Hepatocyte (in vitro differentiated cells): ENCODE data around the gene TNFSF12. TPM values are rescaled to one million over a fixed set of nuclear protein-coding genes. Genes with fewer than 3 reads are reported as not detected.

Source experiments
- DNase-seq: peaks from one replicate; pipeline ENCODE4 v3.0.0-alpha.2; 2016; ENCODE audit warnings: low spot score
- H2AFZ ChIP-seq: fragments of 200-600 bp; sonication (generic); 2 replicates; pipeline ENCODE4 v1.6.0; 2016; ENCODE audit warnings: antibody characterized with exemption, mild to moderate bottlenecking
- H3K27ac ChIP-seq: fragments of 200-600 bp; sonication (generic); 2 replicates; pipeline ENCODE4 v1.5.1; 2016; ENCODE audit warnings: mild to moderate bottlenecking
- H3K27me3 ChIP-seq: fragments of 200-600 bp; sonication (generic); 2 replicates; pipeline ENCODE4 v1.6.1; 2016
- H3K36me3 ChIP-seq: fragments of 200-600 bp; sonication (generic); replicated peaks from 2 replicates; pipeline ENCODE4 v1.5.1; 2016; ENCODE audit warnings: low read depth; ENCODE audit not compliant: insufficient read depth
- H3K4me1 ChIP-seq: fragments of 200-600 bp; sonication (generic); 2 replicates; pipeline ENCODE4 v1.5.1; 2016; ENCODE audit warnings: mild to moderate bottlenecking, moderate library complexity; ENCODE audit not compliant: insufficient read depth
- H3K4me2 ChIP-seq: fragments of 200-600 bp; sonication (generic); 2 replicates; pipeline ENCODE4 v1.6.0; 2016
- H3K4me3 ChIP-seq: fragments of 200-600 bp; sonication (generic); 2 replicates; pipeline ENCODE4 v1.5.1; 2016; ENCODE audit warnings: mild to moderate bottlenecking
- H3K79me2 ChIP-seq: fragments of 200-600 bp; sonication (generic); 2 replicates; pipeline ENCODE4 v1.6.0; 2017; ENCODE audit warnings: mild to moderate bottlenecking
- H3K9me2 ChIP-seq: fragments of 200-600 bp; sonication (generic); replicated peaks from 2 replicates; pipeline ENCODE4 v1.6.0; 2017; ENCODE audit warnings: mild to moderate bottlenecking; ENCODE audit not compliant: insufficient read depth
- H3K9me3 ChIP-seq: fragments of 200-600 bp; sonication (generic); 2 replicates; pipeline ENCODE4 v1.5.1; 2016; ENCODE audit warnings: low read depth, mild to moderate bottlenecking
- H4K20me1 ChIP-seq: fragments of 200-600 bp; sonication (generic); 2 replicates; pipeline ENCODE4 v1.6.0; 2016; ENCODE audit warnings: mild to moderate bottlenecking; ENCODE audit not compliant: insufficient read depth, poor library complexity, severe bottlenecking
- EZH2 ChIP-seq: fragments of 200-600 bp; sonication (generic); IDR thresholded peaks from 2 replicates; pipeline ENCODE4 v1.6.1; 2016; ENCODE audit warnings: antibody characterized with exemption, mild to moderate bottlenecking, borderline replicate concordance
- EZH2phosphoT487 ChIP-seq: fragments of 200-600 bp; sonication (generic); IDR thresholded peaks from one replicate; pipeline ENCODE4 v1.6.1; 2018; ENCODE audit warnings: antibody characterized with exemption, mild to moderate bottlenecking, low read depth, moderate library complexity; ENCODE audit not compliant: unreplicated experiment, severe bottlenecking
- WGBS: methylation state at CpG from one replicate; pipeline ENCODE4 v1.1.6; 2016; ENCODE audit warnings: low lambda C conversion rate; ENCODE audit errors: missing lambda C conversion rate; 5-methylcytosine and 5-hydroxymethylcytosine counted together
- polyA plus RNA-seq: library from polyadenylated mRNA; unstranded; fragments of >200 nt; fragmentation: Nextera tagmentation; extraction: Ambion mirVana; gene quantifications from 2 replicates; pipeline ENCODE4 v1.2.1, GENCODE V29; 2016
- total RNA-seq: library from RNA; depleted of rRNA; stranded (reverse); fragments of >200 nt; gene quantifications from 2 replicates; pipeline ENCODE4 v1.2.3, GENCODE V29; 2014
- TF ChIP-seq, protein P1 (sequence below): fragments of 200-600 bp; sonication (generic); IDR thresholded peaks from 2 replicates; pipeline ENCODE4 v1.5.1; 2016; ENCODE audit warnings: antibody characterized with exemption, mild to moderate bottlenecking; ENCODE audit not compliant: poor library complexity

TNFSF12 gene
- total and polyA plus RNA-seq, 2 experiments from 2014 or later, result 4.5 to 8.0 TPM

DNA sequence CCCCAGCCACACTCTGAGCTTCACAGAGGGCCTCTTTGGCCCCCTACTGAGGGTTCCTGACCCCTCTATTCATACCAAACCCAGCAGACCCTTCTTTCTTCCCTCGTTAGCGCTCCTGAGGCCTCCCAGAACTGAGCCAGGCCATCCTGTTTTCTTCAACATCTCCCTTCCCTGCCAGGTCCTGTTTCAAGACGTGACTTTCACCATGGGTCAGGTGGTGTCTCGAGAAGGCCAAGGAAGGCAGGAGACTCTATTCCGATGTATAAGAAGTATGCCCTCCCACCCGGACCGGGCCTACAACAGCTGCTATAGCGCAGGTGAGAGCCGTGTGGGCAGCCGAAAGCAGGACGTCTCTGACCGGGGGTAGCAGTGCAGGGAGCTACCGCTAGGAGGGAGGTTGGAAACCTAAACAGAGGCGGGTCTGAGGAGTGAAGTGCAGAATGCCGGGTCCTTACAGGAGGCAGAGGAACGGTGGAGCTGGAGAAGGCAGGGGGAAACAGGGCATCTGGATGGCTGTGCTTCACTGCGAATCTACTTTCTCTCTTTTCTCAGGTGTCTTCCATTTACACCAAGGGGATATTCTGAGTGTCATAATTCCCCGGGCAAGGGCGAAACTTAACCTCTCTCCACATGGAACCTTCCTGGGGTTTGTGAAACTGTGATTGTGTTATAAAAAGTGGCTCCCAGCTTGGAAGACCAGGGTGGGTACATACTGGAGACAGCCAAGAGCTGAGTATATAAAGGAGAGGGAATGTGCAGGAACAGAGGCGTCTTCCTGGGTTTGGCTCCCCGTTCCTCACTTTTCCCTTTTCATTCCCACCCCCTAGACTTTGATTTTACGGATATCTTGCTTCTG is 11.5 kb downstream of the TNFSF12 start:
- peak overlapping the region; percentile 46 for H2AFZ ChIP-seq
- DNase-seq, result peak; percentile 89

DNA sequence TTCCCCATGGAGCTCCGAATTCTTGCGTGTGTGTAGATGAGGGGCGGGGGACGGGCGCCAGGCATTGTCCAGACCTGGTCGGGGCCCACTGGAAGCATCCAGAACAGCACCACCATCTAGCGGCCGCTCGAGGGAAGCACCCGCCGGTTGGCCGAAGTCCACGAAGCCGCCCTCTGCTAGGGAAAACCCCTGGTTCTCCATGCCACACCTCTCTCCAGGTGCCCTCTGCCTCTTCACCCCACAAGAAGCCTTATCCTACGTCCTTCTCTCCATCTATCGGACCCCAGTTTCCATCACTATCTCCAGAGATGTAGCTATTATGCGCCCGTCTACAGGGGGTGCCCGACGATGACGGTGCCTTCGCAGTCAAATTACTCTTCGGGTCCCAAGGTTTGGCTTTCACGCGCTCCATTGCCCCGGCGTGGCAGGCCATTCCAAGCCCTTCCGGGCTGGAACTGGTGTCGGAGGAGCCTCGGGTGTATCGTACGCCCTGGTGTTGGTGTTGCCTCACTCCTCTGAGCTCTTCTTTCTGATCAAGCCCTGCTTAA is 12.2 kb downstream of the TNFSF12 start:
- H3K4me1 ChIP-seq, result peaks cover 39% of the 10 kb centered on the region
- peak overlapping the region; percentile 96 for H3K4me3 ChIP-seq
- H3K27me3 ChIP-seq, result no peaks in the 10 kb centered on the region
- H3K27ac ChIP-seq, result peak overlapping the region; percentile 96
- H2AFZ ChIP-seq, result peak overlapping the region; percentile 97
- H3K9me3 ChIP-seq, result no peaks in the 10 kb centered on the region
- DNase-seq, result peak; percentile 96
- TF ChIP-seq EZH2phosphoT487 (no peak), EZH2 (no peak)
- TF ChIP-seq, protein P1, sequence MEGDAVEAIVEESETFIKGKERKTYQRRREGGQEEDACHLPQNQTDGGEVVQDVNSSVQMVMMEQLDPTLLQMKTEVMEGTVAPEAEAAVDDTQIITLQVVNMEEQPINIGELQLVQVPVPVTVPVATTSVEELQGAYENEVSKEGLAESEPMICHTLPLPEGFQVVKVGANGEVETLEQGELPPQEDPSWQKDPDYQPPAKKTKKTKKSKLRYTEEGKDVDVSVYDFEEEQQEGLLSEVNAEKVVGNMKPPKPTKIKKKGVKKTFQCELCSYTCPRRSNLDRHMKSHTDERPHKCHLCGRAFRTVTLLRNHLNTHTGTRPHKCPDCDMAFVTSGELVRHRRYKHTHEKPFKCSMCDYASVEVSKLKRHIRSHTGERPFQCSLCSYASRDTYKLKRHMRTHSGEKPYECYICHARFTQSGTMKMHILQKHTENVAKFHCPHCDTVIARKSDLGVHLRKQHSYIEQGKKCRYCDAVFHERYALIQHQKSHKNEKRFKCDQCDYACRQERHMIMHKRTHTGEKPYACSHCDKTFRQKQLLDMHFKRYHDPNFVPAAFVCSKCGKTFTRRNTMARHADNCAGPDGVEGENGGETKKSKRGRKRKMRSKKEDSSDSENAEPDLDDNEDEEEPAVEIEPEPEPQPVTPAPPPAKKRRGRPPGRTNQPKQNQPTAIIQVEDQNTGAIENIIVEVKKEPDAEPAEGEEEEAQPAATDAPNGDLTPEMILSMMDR, result peak; percentile 79
- under 1% methylated on average over 32 of the region's 32 CpGs for WGBS
- H3K4me2 ChIP-seq, result peak overlapping the region; percentile 96
- H3K9me2 ChIP-seq, result no peaks in the 10 kb centered on the region
- no peaks in the 10 kb centered on the region for H3K36me3 ChIP-seq
- H3K79me2 ChIP-seq, result peaks cover 40% of the 10 kb centered on the region
- no peaks in the 10 kb centered on the region for H4K20me1 ChIP-seq

More for the DNA sequence above, 11.5 kb downstream of the TNFSF12 start:
- 26% methylated on average over 22 of the region's 22 CpGs for WGBS
- Histone ChIP-seq H3K27me3 (no peaks in the 10 kb centered on the region), H3K79me2 (peaks cover 33% of the 10 kb centered on the region), H4K20me1 (no peaks in the 10 kb centered on the region), H3K4me3 (peak overlapping the region; percentile 7), H3K4me1 (peaks cover 39% of the 10 kb centered on the region), H3K27ac (peak overlapping the region; percentile 91), H3K4me2 (peak overlapping the region; percentile 96), H3K9me2 (no peaks in the 10 kb centered on the region), H3K9me3 (no peaks in the 10 kb centered on the region), H3K36me3 (no peaks in the 10 kb centered on the region)
- TF ChIP-seq EZH2phosphoT487, result no peak
- TF ChIP-seq, protein P1, result peak; percentile 53
- no peak for TF ChIP-seq EZH2

DNA sequence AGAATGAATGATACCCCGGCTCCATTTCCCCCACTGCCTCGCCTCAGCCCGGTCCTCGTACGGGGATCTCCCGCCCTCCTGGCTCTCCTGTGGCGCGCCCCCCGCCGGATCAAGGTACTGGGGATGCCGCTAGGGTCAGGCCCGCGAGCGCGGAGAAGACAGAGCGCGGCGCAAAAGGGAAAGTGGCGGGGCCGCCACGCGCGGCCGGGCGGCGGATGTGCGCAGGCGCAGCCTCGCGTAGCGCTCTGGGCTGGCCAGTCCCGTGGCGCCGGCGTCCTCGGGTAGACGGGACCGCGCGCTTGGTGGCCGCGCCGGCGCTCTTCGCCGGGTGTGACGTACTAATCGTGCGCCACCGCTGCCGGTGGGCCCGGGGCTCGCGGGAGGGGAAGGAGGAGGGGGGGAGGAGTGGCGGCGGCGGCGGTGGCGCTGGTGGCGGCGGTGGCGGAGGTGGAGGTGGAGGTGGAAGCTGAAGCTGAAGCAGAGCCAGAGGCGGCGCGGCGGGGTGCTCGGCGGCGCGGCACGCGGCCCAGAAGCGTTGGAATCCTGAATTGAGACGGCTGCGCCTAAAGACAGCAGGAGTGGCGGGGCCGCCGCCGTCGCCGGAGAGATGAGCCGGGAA is 12.8 kb downstream of the TNFSF12 start, which contains the start of gene SENP3:
TSS of gene SENP3 (plus strand) at position 331 of the 619 bp plus-strand sequence. CDS start 1,158 bp downstream, outside the sequence.
- H3K36me3 ChIP-seq, result no peaks in the 10 kb centered on the region
- peak within 1 kb of the TSS; percentile 97 for H3K4me2 ChIP-seq
- H3K9me3 ChIP-seq, result no peaks in the 10 kb centered on the region
- H3K4me3 ChIP-seq, result peak within 1 kb of the TSS; percentile 96
- no peaks in the 10 kb centered on the region for H3K9me2 ChIP-seq
- peaks cover 39% of the 10 kb centered on the region for H3K4me1 ChIP-seq
- peak; percentile 97 for DNase-seq
- peaks cover 46% of the 10 kb centered on the region for H3K79me2 ChIP-seq
- WGBS, result under 1% methylated on average over 46 of the region's 82 CpGs
- H2AFZ ChIP-seq, result peak within 1 kb of the TSS; percentile 97
- TF ChIP-seq EZH2phosphoT487, result no peak
- no peak for TF ChIP-seq EZH2
- TF ChIP-seq, protein P1, result no peak
- H3K27ac ChIP-seq, result peak within 1 kb of the TSS; percentile 96
- no peaks in the 10 kb centered on the region for H3K27me3 ChIP-seq
- H4K20me1 ChIP-seq, result no peaks in the 10 kb centered on the region
